ENCODE data around the gene ANO4. TPM values are rescaled to one million over a fixed set of nuclear protein-coding genes. Genes with fewer than 3 reads are reported as not detected.

ANO4 gene
- total and polyA plus RNA-seq, 8 donors = 0.37 TPM; not detected in 7

DNA sequence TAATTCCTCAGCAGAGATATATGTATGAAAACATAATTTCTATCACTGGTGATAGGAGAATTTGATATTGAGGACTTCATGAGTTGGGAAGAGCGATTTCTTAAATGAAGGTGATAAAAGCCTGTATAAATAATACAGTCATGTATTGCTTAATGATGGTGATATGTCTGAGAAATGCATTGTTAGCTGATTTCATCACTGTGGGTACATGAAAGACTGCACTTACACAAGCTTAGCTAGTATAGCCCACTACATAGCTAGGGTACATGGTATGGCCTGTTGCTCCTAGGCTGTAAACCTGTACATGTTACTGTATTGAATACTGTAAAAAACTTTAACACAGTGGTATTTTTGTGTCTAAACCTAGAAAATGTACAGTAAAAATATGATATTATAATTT lies 63.4 kb downstream of the ANO4 start:
- no peak for TF ChIP-seq EP300 (IDR thresholded peaks at IDR 0.05)
- TF ChIP-seq POLR2A (IDR thresholded peaks at IDR 0.05) = no peak
- no peak for TF ChIP-seq POLR2AphosphoS5 (IDR thresholded peaks at IDR 0.05)
- TF ChIP-seq CTCF (IDR thresholded peaks at IDR 0.05) = no peak
- no peak overlapping the region for H3K27ac ChIP-seq
- H3K4me1 ChIP-seq = no peaks in the 10 kb centered on the region
- DNase-seq = no peak
- no peaks in the 10 kb centered on the region for H3K9me3 ChIP-seq
- WGBS, 5 donors = 80 to 85% (median 81%) methylated on average over 1 of the region's 1 CpG
- H3K36me3 ChIP-seq = no peaks in the 10 kb centered on the region
- no peaks in the 10 kb centered on the region for H3K27me3 ChIP-seq
- intact Hi-C loops (cut with DNase I; ENCODE audit: low total_unique reads) = no loop called here
- no peak overlapping the region for H3K4me3 ChIP-seq

GRCh38 chr12:100858656-100859055 lies 64.1 kb downstream of the ANO4 start:
- H3K27ac ChIP-seq = no peak overlapping the region
- no peaks in the 10 kb centered on the region for H3K27me3 ChIP-seq
- no peaks in the 10 kb centered on the region for H3K9me3 ChIP-seq
- H3K4me3 ChIP-seq = no peak overlapping the region
- H3K36me3 ChIP-seq = no peaks in the 10 kb centered on the region
- WGBS, 5 donors = 44 to 67% (median 62%) methylated on average over 1 of the region's 1 CpG
- H3K4me1 ChIP-seq = no peaks in the 10 kb centered on the region
- no peak for DNase-seq
- TF ChIP-seq POLR2AphosphoS5 (IDR thresholded peaks at IDR 0.05) (no peak), CTCF (IDR thresholded peaks at IDR 0.05) (no peak), EP300 (IDR thresholded peaks at IDR 0.05) (no peak), POLR2A (IDR thresholded peaks at IDR 0.05) (no peak)
- intact Hi-C loops (cut with DNase I; ENCODE audit: low total_unique reads) = no loop called here

DNA sequence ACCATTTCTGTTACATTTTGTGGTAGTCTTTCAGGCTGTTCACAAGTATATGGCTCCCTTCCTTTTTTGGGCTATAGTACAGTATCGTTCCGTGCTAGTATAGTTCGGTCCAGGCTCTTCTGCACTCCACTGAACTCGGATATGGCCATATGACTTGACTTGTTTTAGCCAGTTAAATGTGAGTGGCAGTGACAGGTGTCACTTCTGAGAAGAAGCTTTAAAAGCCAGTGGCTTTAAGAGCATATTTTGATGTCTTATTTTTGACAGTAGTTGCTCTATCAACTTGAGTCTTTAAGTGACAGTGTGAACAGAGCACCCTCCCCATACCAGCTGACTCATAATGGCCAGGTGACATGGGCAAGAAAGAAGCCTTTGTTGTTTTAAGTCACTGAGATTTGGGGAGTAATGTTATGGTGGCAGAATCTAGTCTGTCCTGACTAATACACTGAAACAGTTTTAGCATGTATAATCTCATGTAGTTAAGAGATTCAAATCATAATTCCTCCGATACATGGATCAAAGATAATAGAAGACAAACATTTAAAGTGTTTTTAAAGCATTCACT lies 64.6 kb downstream of the ANO4 start:
- H3K27ac ChIP-seq = no peak overlapping the region
- no peaks in the 10 kb centered on the region for H3K9me3 ChIP-seq
- no peaks in the 10 kb centered on the region for H3K4me1 ChIP-seq
- WGBS, 5 donors = 80 to 88% (median 83%) methylated on average over 5 of the region's 5 CpGs
- no peaks in the 10 kb centered on the region for H3K36me3 ChIP-seq
- no peak for TF ChIP-seq POLR2AphosphoS5 (IDR thresholded peaks at IDR 0.05)
- TF ChIP-seq CTCF (IDR thresholded peaks at IDR 0.05) = no peak
- TF ChIP-seq POLR2A (IDR thresholded peaks at IDR 0.05) = no peak
- TF ChIP-seq EP300 (IDR thresholded peaks at IDR 0.05) = no peak
- no peak overlapping the region for H3K4me3 ChIP-seq
- intact Hi-C loops (cut with DNase I; ENCODE audit: low total_unique reads) = no loop called here
- no peak for DNase-seq
- H3K27me3 ChIP-seq = no peaks in the 10 kb centered on the region

DNA sequence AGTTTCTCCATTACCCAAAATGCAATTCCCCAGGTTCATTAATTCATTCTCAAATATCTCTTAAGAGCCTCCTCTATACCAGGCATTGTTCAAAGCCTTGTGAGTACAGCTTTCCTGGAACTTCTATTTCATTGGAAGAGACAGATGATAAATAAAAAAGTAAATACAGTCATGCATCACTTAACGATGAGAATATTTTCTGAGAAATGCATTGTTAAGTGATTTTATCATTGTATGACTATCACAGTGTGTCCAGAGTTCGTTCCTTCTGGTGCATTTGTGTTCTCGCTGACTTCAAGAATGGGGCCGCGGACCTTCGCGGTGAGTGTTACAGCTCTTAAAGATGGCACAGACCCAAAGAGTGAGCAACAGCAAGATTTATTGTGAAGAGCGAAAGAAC lies 66.0 kb downstream of the ANO4 start:
- intact Hi-C loops (cut with DNase I; ENCODE audit: low total_unique reads) = no loop called here
- 87 to 89% (median 89%) methylated on average over 8 of the region's 8 CpGs for WGBS, 5 donors
- no peaks in the 10 kb centered on the region for H3K36me3 ChIP-seq
- H3K9me3 ChIP-seq = no peaks in the 10 kb centered on the region
- no peak overlapping the region for H3K4me3 ChIP-seq
- no peaks in the 10 kb centered on the region for H3K27me3 ChIP-seq
- no peaks in the 10 kb centered on the region for H3K4me1 ChIP-seq
- H3K27ac ChIP-seq = no peak overlapping the region
- no peak for DNase-seq
- TF ChIP-seq POLR2AphosphoS5 (IDR thresholded peaks at IDR 0.05) = no peak
- no peak for TF ChIP-seq CTCF (IDR thresholded peaks at IDR 0.05)
- TF ChIP-seq POLR2A (IDR thresholded peaks at IDR 0.05) = no peak
- TF ChIP-seq EP300 (IDR thresholded peaks at IDR 0.05) = no peak

Data from stomach (tissue), 9 donors.